ELR (cell line): ENCODE results near the gene DPP7.

Experiments
- DNase-seq: peaks from one replicate; pipeline ENCODE4 v3.0.0-alpha.2; 2015; ENCODE audit warnings: low read depth

The DPP7 gene

DNA sequence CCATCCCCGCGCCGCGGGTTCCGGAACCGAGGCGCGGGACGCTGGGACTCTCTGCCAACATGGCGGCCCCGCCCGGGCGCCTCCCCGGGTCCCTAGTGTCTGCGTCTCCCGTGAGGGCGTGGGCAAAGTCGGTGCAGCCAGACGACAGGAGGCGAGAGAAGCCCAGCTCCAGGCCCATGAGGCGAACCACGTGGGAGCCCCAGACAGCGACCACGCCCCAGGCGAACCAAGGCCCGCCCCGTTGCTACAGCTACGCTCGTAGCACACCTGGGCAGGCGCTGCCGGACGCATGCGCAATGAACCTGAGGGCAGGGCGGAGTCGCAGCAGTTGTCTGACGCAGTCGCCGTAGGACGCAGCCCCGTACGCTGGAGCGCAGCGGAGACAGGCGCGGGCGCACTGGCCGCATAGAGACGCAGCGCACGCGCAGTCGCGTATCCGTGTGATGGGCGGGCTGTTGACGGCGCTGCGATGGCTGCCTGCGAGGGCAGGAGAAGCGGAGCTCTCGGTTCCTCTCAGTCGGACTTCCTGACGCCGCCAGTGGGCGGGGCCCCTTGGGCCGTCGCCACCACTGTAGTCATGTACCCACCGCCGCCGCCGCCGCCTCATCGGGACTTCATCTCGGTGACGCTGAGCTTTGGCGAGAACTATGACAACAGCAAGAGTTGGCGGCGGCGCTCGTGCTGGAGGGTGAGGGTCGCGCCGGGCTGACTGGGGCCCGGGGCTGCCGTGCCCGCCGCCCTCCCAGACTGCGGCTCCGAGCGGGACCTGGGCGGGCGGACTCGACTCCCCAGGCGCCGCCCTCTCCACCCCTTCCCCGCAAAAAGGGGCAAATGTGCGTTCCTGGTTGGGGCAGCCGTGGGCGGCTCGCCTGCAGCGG lies 27.8 kb downstream of the DPP7 start, which contains the start of gene MAN1B1:
Gene MAN1B1, plus strand, starts transcription at position 455 of the 878 bp plus-strand sequence. Its CDS starts 15 bp downstream, at position 470.
- DNase-seq: peak; percentile 99

- DNase-seq: peak; percentile 69
Measured at GRCh38 chr9:137085920-137086530, 28.5 kb downstream of the DPP7 start.

DNA sequence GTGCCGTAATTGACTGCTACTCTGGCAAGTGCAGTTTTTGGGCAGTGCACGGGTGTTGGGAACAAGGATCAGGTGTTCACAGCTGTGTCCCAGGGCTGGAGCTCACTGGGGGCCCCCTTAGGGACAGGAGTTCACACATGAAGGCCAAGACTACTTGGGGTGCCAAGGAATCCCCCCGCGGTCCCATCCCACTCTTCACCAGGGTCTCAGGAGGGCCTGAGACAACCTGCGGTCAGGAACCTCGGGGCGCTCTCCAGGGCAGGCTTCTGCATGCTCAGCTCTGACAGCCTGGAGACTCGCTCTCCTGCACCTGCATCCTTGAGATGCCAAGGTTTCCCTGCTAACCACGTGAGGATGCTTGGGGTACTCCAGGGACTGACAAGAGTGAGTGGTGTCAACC lies 30.0 kb downstream of the DPP7 start:
- DNase-seq: no peak

- peak; percentile 98 for DNase-seq
Measured at GRCh38 chr9:137083394-137084004, 31.0 kb downstream of the DPP7 start.

DNA sequence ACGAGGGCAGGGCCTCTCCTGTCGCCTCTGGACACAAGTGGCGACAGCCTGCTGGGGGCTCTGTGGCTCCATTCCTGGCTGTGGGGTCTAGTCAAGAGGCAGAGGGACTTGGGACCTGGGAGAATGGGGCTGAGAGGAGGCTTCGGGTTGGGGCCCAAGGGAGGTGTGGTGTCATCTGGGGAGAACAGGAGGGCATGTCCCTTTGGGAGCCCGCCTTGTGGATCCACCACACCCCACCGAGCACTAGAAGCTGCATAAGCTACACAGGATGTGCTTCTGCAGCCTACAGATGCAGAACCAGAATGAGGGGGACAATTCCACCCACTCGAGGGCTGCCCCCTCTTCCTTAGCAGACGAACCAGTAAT lies 31.6 kb downstream of the DPP7 start:
- DNase-seq: no peak

DNA sequence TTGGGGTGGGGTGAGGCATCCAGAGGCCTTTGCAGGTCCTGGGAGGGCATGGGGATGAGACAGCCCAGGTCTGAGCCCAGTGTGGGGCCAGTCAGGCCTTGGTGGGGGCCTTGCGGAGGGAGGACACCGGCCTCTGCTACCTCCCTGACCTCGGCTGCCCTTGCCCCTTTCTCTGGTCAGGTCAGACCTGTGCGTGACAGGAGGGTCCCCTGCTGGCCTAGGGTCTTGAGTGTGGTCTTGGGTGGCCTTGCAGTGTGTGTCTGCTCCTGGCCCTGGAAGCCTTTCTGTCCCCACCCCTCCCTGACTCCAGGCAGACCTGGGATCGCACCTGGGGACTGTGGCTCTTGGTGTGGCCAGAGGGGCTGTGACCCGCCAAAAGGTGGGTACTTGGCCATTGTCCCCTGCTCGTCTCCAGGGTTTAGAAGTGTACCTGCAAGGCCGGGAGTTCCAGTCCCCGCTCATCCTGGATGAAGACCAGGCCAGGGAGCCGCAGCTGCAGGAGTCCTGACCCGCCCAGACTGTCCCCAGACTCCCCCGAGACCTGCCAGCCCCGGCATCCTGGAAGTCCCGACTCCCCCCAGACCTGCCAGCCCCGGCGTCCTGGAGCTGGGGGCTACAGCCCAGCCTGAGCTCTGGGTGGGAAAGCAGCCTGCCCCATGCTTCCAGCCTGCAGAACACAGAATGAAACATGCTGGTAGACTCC lies 32.2 kb downstream of the DPP7 start:
- no peak for DNase-seq

GRCh38 chr9:137080260-137081122 lies 34.0 kb downstream of the DPP7 start:
- no peak for DNase-seq

DNA sequence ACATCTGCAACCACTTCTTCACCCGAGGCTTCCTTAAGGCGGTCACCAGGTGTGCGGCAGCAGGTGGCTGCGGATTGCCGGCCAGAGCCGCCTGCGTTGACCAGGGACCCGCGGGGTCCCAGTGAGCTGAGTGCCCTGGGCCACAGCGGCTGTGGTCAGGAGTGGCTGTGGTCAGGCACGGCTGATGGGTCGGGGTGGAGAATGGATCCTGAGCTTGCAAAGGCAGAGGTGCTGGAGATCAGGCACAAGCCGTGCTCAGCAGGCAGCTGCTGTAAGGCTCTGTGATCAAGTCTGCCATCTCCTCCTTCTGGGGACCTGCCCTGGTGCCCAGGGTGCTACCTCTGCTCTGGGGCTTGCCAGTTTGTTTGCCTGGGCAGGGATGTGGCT lies 35.1 kb downstream of the DPP7 start:
- no peak for DNase-seq

DNA sequence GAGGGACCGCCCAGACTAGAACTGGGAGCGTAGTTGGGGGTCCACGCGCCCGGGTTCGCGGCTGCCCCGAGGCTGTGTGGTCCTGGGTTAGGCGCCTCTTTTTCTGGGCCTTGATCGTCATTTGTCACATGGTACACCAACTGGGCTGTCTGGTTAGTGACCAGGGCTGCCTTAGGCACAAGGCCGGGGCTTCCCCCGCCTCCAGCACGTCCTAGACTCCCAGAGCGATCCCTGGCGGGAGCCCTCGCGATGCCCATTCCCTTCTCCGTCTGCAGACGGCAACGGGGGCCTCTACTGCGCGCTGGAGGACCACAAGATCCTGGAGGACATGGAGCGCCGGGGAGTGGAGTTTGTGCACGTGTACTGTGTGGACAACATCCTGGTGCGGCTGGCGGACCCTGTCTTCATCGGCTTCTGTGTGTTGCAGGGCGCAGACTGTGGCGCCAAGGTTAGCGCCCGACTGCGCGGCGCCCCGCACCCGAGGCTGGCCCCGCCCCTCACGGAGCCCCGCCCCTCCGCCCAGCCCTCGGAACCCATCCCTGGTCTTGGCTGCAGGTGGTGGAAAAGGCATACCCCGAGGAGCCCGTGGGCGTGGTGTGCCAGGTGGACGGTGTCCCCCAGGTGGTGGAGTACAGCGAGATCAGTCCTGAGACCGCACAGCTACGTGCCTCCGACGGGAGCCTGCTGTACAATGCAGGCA lies 35.7 kb downstream of the DPP7 start:
- no peak for DNase-seq

DNA sequence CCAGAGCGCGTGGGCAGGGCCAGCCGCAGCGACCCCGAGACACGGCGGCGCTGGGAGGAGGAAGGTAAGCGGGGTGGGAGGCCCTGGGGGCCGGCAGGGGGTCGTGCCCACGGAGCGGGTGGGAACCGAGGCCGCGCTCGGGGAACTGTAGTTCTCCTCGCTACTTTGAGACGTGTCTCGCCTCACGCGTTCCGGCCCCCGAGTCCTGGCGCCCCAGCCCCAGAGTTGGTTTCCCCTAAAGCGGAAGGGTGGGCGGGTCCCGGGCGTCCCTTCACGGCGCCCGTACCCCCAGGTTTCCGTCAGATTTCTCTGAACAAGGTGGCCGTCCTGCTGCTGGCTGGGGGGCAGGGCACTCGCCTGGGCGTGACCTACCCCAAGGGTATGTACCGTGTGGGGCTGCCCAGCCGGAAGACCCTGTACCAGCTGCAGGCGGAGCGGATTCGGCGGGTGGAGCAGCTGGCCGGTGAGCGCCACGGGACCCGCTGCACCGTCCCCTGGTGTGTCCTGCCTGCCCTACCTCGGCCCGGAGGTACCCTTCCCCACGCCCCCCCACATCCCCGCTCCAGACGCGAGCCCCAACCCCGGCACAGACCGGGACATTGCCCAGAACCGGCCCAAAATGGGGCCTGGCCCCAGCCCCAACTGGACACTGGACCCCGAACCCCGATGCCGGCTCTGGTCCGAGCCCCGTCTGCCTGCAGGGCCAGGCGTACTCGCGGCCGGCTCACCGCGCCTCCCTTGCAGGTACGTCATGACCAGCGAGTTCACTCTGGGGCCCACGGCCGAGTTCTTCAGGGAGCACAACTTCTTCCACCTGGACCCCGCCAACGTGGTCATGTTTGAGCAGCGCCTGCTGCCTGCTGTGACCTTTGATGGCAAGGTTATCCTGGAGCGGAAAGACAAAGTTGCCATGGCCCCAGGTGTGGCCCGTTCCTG lies 36.5 kb downstream of the DPP7 start:
- DNase-seq: peak; percentile 36

GRCh38 chr9:137077010-137077747 lies 37.4 kb downstream of the DPP7 start, which contains the start of gene UAP1L1:
Gene UAP1L1 (plus strand): TSS chr9:137077517. CDS start chr9:137077533, 16 bp downstream.
- DNase-seq: peak; percentile 74

DNA sequence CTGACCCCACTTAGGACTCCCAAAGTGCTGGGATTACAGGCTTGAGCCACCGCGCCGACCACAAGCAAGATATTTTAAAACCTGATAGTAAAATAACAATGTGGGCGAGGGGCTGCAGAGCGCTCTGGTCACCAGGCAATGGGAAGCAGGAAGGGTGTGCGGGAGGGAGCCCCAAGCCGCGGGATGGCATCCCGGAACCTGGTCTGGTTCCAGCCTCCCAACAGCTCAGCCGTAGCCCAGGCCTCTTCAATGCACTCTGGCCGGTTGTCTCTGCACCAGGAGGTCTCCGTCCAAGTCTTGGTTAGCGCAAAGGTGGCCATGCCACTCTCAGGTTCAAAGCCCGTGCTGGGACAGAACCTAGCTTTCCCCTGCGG lies 37.9 kb downstream of the DPP7 start:
- no peak for DNase-seq

- no peak for DNase-seq
Measured at GRCh38 chr9:137075275-137075775, 39.2 kb downstream of the DPP7 start.

DNA sequence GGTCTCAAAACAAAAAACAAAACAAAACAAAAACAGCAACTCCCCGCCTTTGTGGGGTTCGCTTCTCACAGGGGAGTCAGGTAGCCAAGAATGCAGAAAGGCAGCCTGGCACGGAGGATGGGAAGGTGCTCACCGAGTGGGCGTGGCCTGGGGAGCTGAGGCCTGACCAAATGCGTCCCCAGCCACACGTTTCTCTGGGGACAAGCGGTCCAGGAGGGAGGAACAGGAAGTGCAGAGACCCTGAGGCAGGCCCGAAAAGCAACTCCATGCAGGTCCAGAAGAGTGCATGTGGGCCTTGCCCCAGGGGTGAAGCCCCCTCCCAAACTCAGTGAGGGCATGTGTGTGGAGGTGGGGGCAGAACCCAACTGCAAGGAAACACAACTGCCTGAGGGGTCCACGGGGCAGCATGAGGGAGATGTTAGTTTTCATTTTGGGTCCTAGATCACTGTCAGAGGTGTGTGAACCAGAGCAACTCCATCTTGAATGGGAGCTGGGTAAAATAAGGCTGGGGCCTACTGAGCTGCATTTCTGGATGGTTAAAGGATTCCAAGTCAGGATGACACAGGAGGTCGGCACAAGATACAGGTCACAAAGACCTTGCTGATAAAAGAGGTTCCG lies 39.8 kb downstream of the DPP7 start:
- DNase-seq: no peak

DNA sequence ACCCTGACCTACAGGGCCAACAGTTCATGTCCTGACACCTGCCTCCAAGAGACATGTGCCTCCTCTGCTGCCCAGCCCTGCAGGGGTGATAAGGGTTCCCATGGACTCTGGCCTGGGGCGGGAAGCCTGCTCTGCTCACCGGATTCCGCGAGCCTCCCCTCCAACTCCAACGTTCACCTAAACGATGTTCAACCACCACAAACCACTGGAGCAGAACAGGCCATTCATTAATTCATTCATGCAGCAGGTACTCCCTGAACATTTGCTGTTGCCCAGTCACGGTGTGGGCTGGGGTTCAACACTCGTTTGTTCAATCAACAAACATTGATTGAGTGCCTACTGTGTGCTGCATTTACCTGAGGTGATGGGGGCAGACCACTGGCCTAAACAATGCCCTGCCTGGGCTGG lies 40.5 kb downstream of the DPP7 start:
- no peak for DNase-seq

- no peak for DNase-seq
Measured at GRCh38 chr9:137071282-137071681, 43.3 kb downstream of the DPP7 start.

DNA sequence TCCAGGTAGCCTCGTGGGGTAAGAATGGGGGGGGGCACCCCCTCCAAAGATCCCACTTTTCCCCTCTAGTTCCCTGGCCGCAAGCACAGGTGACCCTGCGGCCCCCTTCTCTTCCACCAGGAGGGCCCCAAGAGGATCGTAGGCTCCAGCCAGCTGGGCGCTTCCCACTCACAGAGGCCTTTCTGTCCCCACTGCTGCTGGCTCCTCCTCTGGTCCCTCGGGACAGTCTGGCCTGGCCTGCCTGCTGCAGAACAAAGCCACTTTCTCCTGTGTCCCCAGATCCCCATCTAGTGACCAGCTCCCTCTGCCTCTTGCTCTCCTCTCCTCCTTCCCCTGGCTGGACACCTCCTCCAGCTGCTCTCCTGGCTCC lies 43.6 kb downstream of the DPP7 start:
- DNase-seq: no peak

GRCh38 chr9:137070201-137070905 lies 44.2 kb downstream of the DPP7 start, which contains the start of gene SAPCD2:
Gene SAPCD2 (minus strand): TSS chr9:137070557. CDS start chr9:137070460, 97 bp downstream.
- peak; percentile 93 for DNase-seq
